OCI-LY7 (cell line): ENCODE measurements around the gene SLC16A11. TPM values are rescaled to one million over a fixed set of nuclear protein-coding genes. Genes with fewer than 3 reads are reported as not detected.
A peak's percentile ranks its signal among the peaks of the same experiment; 100 is the strongest.

ENCODE experiments used
- BruUV-seq: library from RNA; stranded (reverse); fragments of 400-500 nt; replicated peaks from 2 replicates; lab custom pipeline; 2021; lab: Mats Ljungman, UMichigan
- CTCF ChIA-PET: fragments of 300-600 bp; sonication (Branson Sonifier 250); formaldehyde crosslinking; loops from one replicate; lab custom pipeline; 2022; ENCODE audit warnings: antibody characterized with exemption; ENCODE audit not compliant: unreplicated experiment; lab: Charles Lee
- POLR2A ChIA-PET: fragments of 300-600 bp; sonication (Branson Sonifier 250); formaldehyde crosslinking; loops from one replicate; lab custom pipeline; 2022; ENCODE audit warnings: antibody characterized with exemption; lab: Charles Lee
- DNase-seq: peaks from one replicate; pipeline ENCODE4 v3.0.0-alpha.2; 2015; ENCODE audit warnings: low spot score
- H2AFZ ChIP-seq: fragments of 200-600 bp; sonication (generic), shearing (Covaris generic); 2 replicates; pipeline ENCODE4 v1.6.1; 2014; ENCODE audit warnings: mild to moderate bottlenecking, antibody characterized with exemption, low read length, moderate library complexity
- H3K27ac ChIP-seq: fragments of 200-600 bp; sonication (generic); 2 replicates; pipeline ENCODE4 v1.5.1; 2014; ENCODE audit warnings: mixed run types, low read depth, mild to moderate bottlenecking, moderate library complexity, low read length, inconsistent platforms; ENCODE audit not compliant: poor library complexity, severe bottlenecking
- H3K36me3 ChIP-seq: fragments of 200-600 bp; sonication (generic); 2 replicates; pipeline ENCODE4 v1.6.1; 2014; ENCODE audit warnings: mild to moderate bottlenecking, antibody characterized with exemption, low read length, moderate library complexity, mixed read lengths; ENCODE audit not compliant: insufficient read depth
- H3K4me1 ChIP-seq: fragments of 200-600 bp; sonication (generic); 2 replicates; pipeline ENCODE4 v1.5.1; 2014; ENCODE audit warnings: mild to moderate bottlenecking, low read length; ENCODE audit not compliant: insufficient read depth, poor library complexity, severe bottlenecking
- H3K4me2 ChIP-seq: fragments of 200-600 bp; sonication (generic); 2 replicates; pipeline ENCODE4 v1.6.1; 2014; ENCODE audit warnings: mild to moderate bottlenecking, low read length
- H3K4me3 ChIP-seq: fragments of 200-600 bp; sonication (generic); 2 replicates; pipeline ENCODE4 v1.5.1; 2014; ENCODE audit warnings: mild to moderate bottlenecking, low read depth, low read length; ENCODE audit not compliant: poor library complexity, severe bottlenecking
- H3K79me2 ChIP-seq: fragments of 200-600 bp; sonication (generic); 2 replicates; pipeline ENCODE4 v1.6.1; 2016; ENCODE audit warnings: low read depth, mild to moderate bottlenecking, low read length, moderate library complexity, mixed read lengths; ENCODE audit not compliant: insufficient read depth
- H3K9me2 ChIP-seq: fragments of 200-600 bp; sonication (generic); 2 replicates; pipeline ENCODE4 v1.6.1; 2016; ENCODE audit warnings: mild to moderate bottlenecking, low read length, mixed read lengths; ENCODE audit not compliant: insufficient read depth
- H3K9me3 ChIP-seq: fragments of 200-600 bp; sonication (generic); 2 replicates; pipeline ENCODE4 v1.6.1; 2014; ENCODE audit warnings: mild to moderate bottlenecking, mixed run types, low read length, mixed read lengths
- H4K20me1 ChIP-seq: fragments of 200-600 bp; sonication (generic); 2 replicates; pipeline ENCODE4 v1.6.1; 2014; ENCODE audit warnings: mild to moderate bottlenecking, antibody characterized with exemption, low read length, moderate library complexity, mixed read lengths; ENCODE audit not compliant: insufficient read depth
- CTCF ChIP-seq: fragments of 200-600 bp; sonication (generic); conservative IDR thresholded peaks from 2 replicates; pipeline ENCODE4 v1.5.1; 2014; ENCODE audit warnings: mild to moderate bottlenecking, antibody characterized with exemption, low read length, moderate library complexity, mixed read lengths
- EZH2phosphoT487 ChIP-seq: fragments of 200-600 bp; sonication (generic); IDR thresholded peaks from 2 replicates; pipeline ENCODE4 v1.6.1; 2018; ENCODE audit warnings: low read depth, borderline replicate concordance, mild to moderate bottlenecking, mixed run types, antibody characterized with exemption, low read length, moderate library complexity, mixed read lengths
- intact Hi-C: fragments of 100-400 bp; cut with micrococcal nuclease; formaldehyde crosslinking; loops from one replicate; pipeline ENCODE4 v1.10.0; 2022; ENCODE audit not compliant: unreplicated experiment
- total RNA-seq, 2 experiments: library from RNA; depleted of rRNA in 1 of 2; stranded (reverse); fragments of >200 nt in 1 of 2; shearing (Covaris generic) in 1 of 2; gene quantifications; 2 replicates each; pipeline ENCODE4 v1.2.3, GENCODE V29; 2014 to 2022

The SLC16A11 gene
- total RNA-seq, 2 experiments from 2014 or later: not detected

GRCh38 chr17:7004398-7005253, 39.3 kb downstream of the SLC16A11 start:
- no peak overlapping the region for H3K4me3 ChIP-seq
- intact Hi-C loops: loop anchor here (1.0 to 2.0 kb wide), 2 partner anchors 92 to 161 kb away; no protein-coding TSS in a partner anchor
- DNase-seq: peak; percentile 80
- peak; percentile 91 for TF ChIP-seq CTCF
- no peak for TF ChIP-seq EZH2phosphoT487
- H3K27ac ChIP-seq: no peak overlapping the region
- ChIA-PET CTCF (interaction anchor here (0.6 to 1.4 kb wide), 6 partner anchors 90 to 338 kb away, joined by 3 to 10 read pairs (median 4); no protein-coding TSS in a partner anchor), POLR2A (interaction anchor here (0.9 to 1.6 kb wide), 2 partner anchors 35 to 161 kb away, joined by 3 to 7 read pairs; no protein-coding TSS in a partner anchor)
- H3K79me2 ChIP-seq: no peaks in the 10 kb centered on the region
- peaks cover 36% of the 10 kb centered on the region for H3K36me3 ChIP-seq
- H3K4me1 ChIP-seq: no peaks in the 10 kb centered on the region
- no TSS peak for BruUV-seq
- no peak overlapping the region for H2AFZ ChIP-seq
- no peaks in the 10 kb centered on the region for H3K9me2 ChIP-seq
- H3K9me3 ChIP-seq: no peaks in the 10 kb centered on the region
- H4K20me1 ChIP-seq: no peaks in the 10 kb centered on the region; the same call in 1 of the 2 replicates
- H3K4me2 ChIP-seq: no peak overlapping the region

GRCh38 chr17:7003745-7004144, 40.1 kb downstream of the SLC16A11 start:
- H3K36me3 ChIP-seq: peaks cover 36% of the 10 kb centered on the region
- intact Hi-C loops: loop anchor here (1.0 to 2.0 kb wide), 2 partner anchors 91 to 160 kb away; no protein-coding TSS in a partner anchor
- H3K4me3 ChIP-seq: no peak overlapping the region
- no peaks in the 10 kb centered on the region for H3K4me1 ChIP-seq
- no peak overlapping the region for H2AFZ ChIP-seq
- ChIA-PET CTCF (interaction anchor here (0.9 to 1.4 kb wide), 4 partner anchors 89 to 337 kb away, joined by 3 to 10 read pairs (median 6); no protein-coding TSS in a partner anchor), POLR2A (interaction anchor here (0.9 to 1.6 kb wide), 3 partner anchors 10 to 160 kb away, joined by 3 to 7 read pairs (median 3); no protein-coding TSS in a partner anchor)
- no peaks in the 10 kb centered on the region; the same call in 1 of the 2 replicates for H4K20me1 ChIP-seq
- no peaks in the 10 kb centered on the region for H3K9me2 ChIP-seq
- no peak overlapping the region for H3K27ac ChIP-seq
- BruUV-seq: no TSS peak
- no peak for DNase-seq
- no peaks in the 10 kb centered on the region for H3K9me3 ChIP-seq
- no peak overlapping the region for H3K4me2 ChIP-seq
- TF ChIP-seq CTCF: no peak
- TF ChIP-seq EZH2phosphoT487: no peak
- H3K79me2 ChIP-seq: no peaks in the 10 kb centered on the region
